Adrenal gland (tissue), 12 donors: ENCODE measurements around the gene RUNX1. TPM values are rescaled to one million over a fixed set of nuclear protein-coding genes. Genes with fewer than 3 reads are reported as not detected.

Experiments
- DNase-seq, 7 donors: peaks; one replicate each; pipeline ENCODE4 v3.0.0-alpha.2; 2019 to 2020
- H3K27ac ChIP-seq, 5 donors: fragments of 200-600 bp; sonication (generic) in 4 of 5; 1 replicate in 3 of 5; 2 replicates in 2 of 5; pipeline versions ENCODE4 v1.5.1 to v1.8.0; 2016 to 2020; ENCODE audit warnings: mild to moderate bottlenecking in 1 of 5
- H3K27me3 ChIP-seq: fragments of 200-600 bp; 2 replicates; pipeline ENCODE4 v1.8.0; 2021
- H3K36me3 ChIP-seq, 2 donors: fragments of 200-600 bp; replicated peaks in 1 of 2; 1 replicate in 1 of 2; 2 replicates in 1 of 2; pipeline versions ENCODE4 v1.5.1 to v1.8.0; 2018 to 2022
- H3K4me1 ChIP-seq, 2 donors: fragments of 200-600 bp; replicated peaks in 1 of 2; 1 replicate in 1 of 2; 2 replicates in 1 of 2; pipeline versions ENCODE4 v1.5.1 to v1.8.0; 2018 to 2021
- H3K4me3 ChIP-seq, 4 donors: fragments of 200-600 bp; sonication (generic) in 3 of 4; one replicate each; pipeline ENCODE4 v1.5.1; 2016 to 2018
- H3K9me3 ChIP-seq, 3 donors: fragments of 200-600 bp; sonication (generic) in 1 of 3; replicated peaks in 1 of 3; 1 replicate in 2 of 3; 2 replicates in 1 of 3; pipeline versions ENCODE4 v1.5.1 to v1.8.0; 2016 to 2021
- CTCF ChIP-seq, 6 experiments: fragments of 450-650 bp in 4 of 6; fragments of 200-600 bp in 2 of 6; sonication (generic) in 1 of 6; IDR thresholded peaks; 1 replicate in 5 of 6; 2 replicates in 1 of 6; pipeline versions ENCODE4 v1.5.1 to v1.8.0; 2016 to 2021; ENCODE audit warnings: antibody characterized with exemption in 6 of 6, mild to moderate bottlenecking in 2 of 6, moderate library complexity in 1 of 6
- POLR2A ChIP-seq, 2 donors: fragments of 450-650 bp; IDR thresholded peaks; one replicate each; pipeline ENCODE4 v1.6.1; 2017; ENCODE audit warnings: antibody characterized with exemption in 2 of 2, mild to moderate bottlenecking in 2 of 2, moderate library complexity in 1 of 2
- WGBS, 4 donors: extraction: QIAGEN DNeasy Blood & Tissue Kit in 2 of 4; methylation state at CpG; one replicate each; pipeline versions ENCODE4 v1.1.5 to v1.1.7; 2013 to 2017; 5-methylcytosine and 5-hydroxymethylcytosine counted together
- intact Hi-C, 2 donors: fragments of 100-400 bp; cut with DNase I; formaldehyde crosslinking; loops; one replicate each; pipeline versions ENCODE4 v1.14.1 to v1.15.0; 2022 to 2023
- polyA plus RNA-seq, 3 donors: library from polyadenylated mRNA; stranded (reverse); fragments of 200-250 nt in 2 of 3; fragments of 350-450 nt in 1 of 3; fragmentation: Illumina TruSeq in 1 of 3; extraction: RNeasy Lipid Tissue Mini Kit (QIAGEN cat#74804) in 1 of 3; gene quantifications; one replicate each; pipeline ENCODE4 v1.2.3, GENCODE V29; 2013 to 2014
- total RNA-seq, 9 donors: library from RNA; depleted of rRNA in 4 of 9; stranded (reverse); fragments of >200 nt in 4 of 9; fragments of 120-200 nt in 1 of 9; fragmentation: NEBNext Ultra II Directional in 1 of 9; extraction: Animal tissue kit (Norgen Biotek cat#: 25700) in 1 of 9; gene quantifications; one replicate each; pipeline versions ENCODE4 v1.1.0 to v1.2.4, GENCODE V29; 2013 to 2023
- donor health status: healthy with polysubstance abuse.
- donor health status: Bipolar disorder and iron deficiency.
- donor health status: DM: yes; HTN: yes; CAD: no.
- donor health status: DM: no; HTN: no; CAD: no.
- donor health status: DM: no; HTN: no; CAD: no.
- donor health status: DM: yes; HTN: yes; CAD: no.

Gene RUNX1
- total and polyA plus RNA-seq, 12 donors: 0.83 to 27.2 (median 8.2) TPM

GRCh38 chr21:34934350-34934749, 114.8 kb downstream of the RUNX1 start:
- H3K27me3 ChIP-seq: peaks cover 14% of the 10 kb centered on the region
- H3K27ac ChIP-seq: no peak overlapping the region
- H3K9me3 ChIP-seq: no peaks in the 10 kb centered on the region
- no peaks in the 10 kb centered on the region for H3K36me3 ChIP-seq
- WGBS, 4 donors: 61 to 68% (median 66%) methylated on average over 2 of the region's 2 CpGs
- DNase-seq: no peak
- no peak overlapping the region for H3K4me3 ChIP-seq
- TF ChIP-seq CTCF (IDR thresholded peaks at IDR 0.05): no peak
- no peak for TF ChIP-seq POLR2A (IDR thresholded peaks at IDR 0.05)
- no peaks in the 10 kb centered on the region for H3K4me1 ChIP-seq
- intact Hi-C loops: no loop called here

- H3K36me3 ChIP-seq: no peaks in the 10 kb centered on the region
- intact Hi-C loops: no loop called here
- H3K4me1 ChIP-seq: no peaks in the 10 kb centered on the region
- TF ChIP-seq POLR2A (IDR thresholded peaks at IDR 0.05): no peak
- no peak for TF ChIP-seq CTCF (IDR thresholded peaks at IDR 0.05)
- DNase-seq: no peak
- H3K4me3 ChIP-seq: no peak overlapping the region
- peaks cover 14% of the 10 kb centered on the region for H3K27me3 ChIP-seq
- WGBS, 4 donors: 62 to 78% (median 67%) methylated on average over 3 of the region's 3 CpGs
- no peak overlapping the region for H3K27ac ChIP-seq
- no peaks in the 10 kb centered on the region for H3K9me3 ChIP-seq
Measured at GRCh38 chr21:34933609-34934335, 115.3 kb downstream of the RUNX1 start.

- Histone ChIP-seq H3K4me3 (no peak overlapping the region), H3K27me3 (peaks cover 14% of the 10 kb centered on the region), H3K9me3 (no peaks in the 10 kb centered on the region), H3K36me3 (no peaks in the 10 kb centered on the region), H3K4me1 (no peaks in the 10 kb centered on the region), H3K27ac (no peak overlapping the region)
- intact Hi-C loops: no loop called here
- WGBS, 4 donors: 57 to 71% (median 64%) methylated on average over 2 of the region's 2 CpGs
- DNase-seq: no peak
- TF ChIP-seq POLR2A (IDR thresholded peaks at IDR 0.05) (no peak), CTCF (IDR thresholded peaks at IDR 0.05) (no peak)
Measured at GRCh38 chr21:34932233-34932632, 116.9 kb downstream of the RUNX1 start.

GRCh38 chr21:34930971-34931370, 118.1 kb downstream of the RUNX1 start:
- Histone ChIP-seq H3K4me1 (no peaks in the 10 kb centered on the region), H3K36me3 (no peaks in the 10 kb centered on the region), H3K27me3 (peaks cover 8% of the 10 kb centered on the region), H3K4me3 (no peak overlapping the region), H3K9me3 (no peaks in the 10 kb centered on the region), H3K27ac (no peak overlapping the region)
- no peak for DNase-seq
- TF ChIP-seq POLR2A (IDR thresholded peaks at IDR 0.05) (no peak), CTCF (IDR thresholded peaks at IDR 0.05) (no peak)
- intact Hi-C loops: no loop called here
- WGBS, 4 donors: 48 to 57% (median 53%) methylated on average over 3 of the region's 3 CpGs
